G401 (cell line): ENCODE results near the gene ANTXR2. TPM values are rescaled to one million over a fixed set of nuclear protein-coding genes. Genes with fewer than 3 reads are reported as not detected.
"Not testable (repeated sequence)": the region's sequence is repeated elsewhere in the genome, so short reads cannot be mapped to it uniquely, and the experiment has no call there.

Experiments
- DNase-seq: peaks from one replicate; pipeline ENCODE4 v3.0.0-alpha.2; 2015; ENCODE audit warnings: low spot score
- in situ Hi-C: cut with HindIII; loops from 2 replicates; pipeline ENCODE4 v1.10.0; 2016; ENCODE audit warnings: low sequenced_read_pairs, mixed read lengths
- total RNA-seq: library from RNA; depleted of rRNA; stranded (reverse); fragments of >200 nt; shearing (Covaris generic); gene quantifications from 2 replicates; pipeline ENCODE4 v1.2.3, GENCODE V29; 2014; rRNA removed

ANTXR2 gene
- total RNA-seq: 0.18 and 0.51 TPM in 2 replicates

GRCh38 chr4:80072744-80073472, at the start of gene ANTXR2:
Gene ANTXR2 (minus strand): TSS chr4:80073229. CDS start chr4:80072560, 669 bp downstream.
- in situ Hi-C loops: no loop called here
- no peak for DNase-seq

- DNase-seq, in situ Hi-C loops: not testable (repeated sequence)
Observed at GRCh38 chr4:80121815-80122214, 48.8 kb upstream of the ANTXR2 start.

GRCh38 chr4:80119620-80120019, 46.6 kb upstream of the ANTXR2 start:
- DNase-seq, in situ Hi-C loops: not testable (repeated sequence)

GRCh38 chr4:80116516-80116915, 43.5 kb upstream of the ANTXR2 start:
- in situ Hi-C loops: no loop called here
- DNase-seq: no peak

GRCh38 chr4:80115368-80116181, 42.5 kb upstream of the ANTXR2 start:
- no peak for DNase-seq
- in situ Hi-C loops: no loop called here

- in situ Hi-C loops: no loop called here
- DNase-seq: no peak
Observed at GRCh38 chr4:80114732-80115265, 41.8 kb upstream of the ANTXR2 start.

GRCh38 chr4:80113615-80114014, 40.6 kb upstream of the ANTXR2 start:
- in situ Hi-C loops: no loop called here
- no peak for DNase-seq

- in situ Hi-C loops: no loop called here
- no peak for DNase-seq
Observed at GRCh38 chr4:80112236-80112635, 39.2 kb upstream of the ANTXR2 start.

GRCh38 chr4:80111276-80111675, 38.2 kb upstream of the ANTXR2 start:
- DNase-seq: no peak
- in situ Hi-C loops: no loop called here

GRCh38 chr4:80107374-80107773, 34.3 kb upstream of the ANTXR2 start:
- in situ Hi-C loops: no loop called here

GRCh38 chr4:80104927-80105326, 31.9 kb upstream of the ANTXR2 start:
- in situ Hi-C loops: no loop called here
- DNase-seq: no peak

More at GRCh38 chr4:80107374-80107773, 34.3 kb upstream of the ANTXR2 start:
- DNase-seq: no peak

GRCh38 chr4:80103629-80104028, 30.6 kb upstream of the ANTXR2 start:
- no peak for DNase-seq
- in situ Hi-C loops: no loop called here

- in situ Hi-C loops: no loop called here
- no peak for DNase-seq
Observed at GRCh38 chr4:80101792-80102116, 28.7 kb upstream of the ANTXR2 start.

- in situ Hi-C loops: no loop called here
- no peak for DNase-seq
Observed at GRCh38 chr4:80101071-80101791, 28.2 kb upstream of the ANTXR2 start.

- DNase-seq: no peak
- in situ Hi-C loops: no loop called here
Observed at GRCh38 chr4:80099671-80100070, 26.6 kb upstream of the ANTXR2 start.

GRCh38 chr4:80098635-80099034, 25.6 kb upstream of the ANTXR2 start:
- no peak for DNase-seq
- in situ Hi-C loops: no loop called here

GRCh38 chr4:80097400-80098177, 24.6 kb upstream of the ANTXR2 start:
- in situ Hi-C loops: no loop called here
- DNase-seq: no peak

- in situ Hi-C loops: no loop called here
- DNase-seq: no peak
Observed at GRCh38 chr4:80096175-80096850, 23.3 kb upstream of the ANTXR2 start.
